DMS153 treated with DMSO at 0.1 percent for 48 hours (cell line): Measurements from ENCODE around the gene KMT2D.

Experiments used
- DNase-seq: peaks from one replicate; lab custom pipeline; 2025; ENCODE audit not compliant: unreplicated experiment; lab: John Stamatoyannopoulos, UW

KMT2D gene

DNA sequence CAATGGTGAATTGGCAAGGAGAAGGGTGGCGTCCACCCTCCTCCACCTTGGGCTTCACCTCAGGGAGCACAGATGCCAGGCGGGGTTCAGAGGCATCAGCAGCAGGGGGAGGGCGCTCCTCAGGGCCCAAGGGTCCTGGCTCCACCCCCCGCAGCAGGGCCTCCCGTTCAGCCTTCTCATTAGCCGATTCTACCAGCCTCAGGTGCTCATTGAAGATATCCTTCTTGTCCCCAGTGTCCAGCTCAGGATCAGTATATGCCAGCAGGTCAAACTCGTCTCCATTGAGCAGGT lies 22.7 kb downstream of the KMT2D start:
- DNase-seq, result no peak

- DNase-seq, result no peak
Measured at GRCh38 chr12:49037111-49037946, 23.3 kb downstream of the KMT2D start.

DNA sequence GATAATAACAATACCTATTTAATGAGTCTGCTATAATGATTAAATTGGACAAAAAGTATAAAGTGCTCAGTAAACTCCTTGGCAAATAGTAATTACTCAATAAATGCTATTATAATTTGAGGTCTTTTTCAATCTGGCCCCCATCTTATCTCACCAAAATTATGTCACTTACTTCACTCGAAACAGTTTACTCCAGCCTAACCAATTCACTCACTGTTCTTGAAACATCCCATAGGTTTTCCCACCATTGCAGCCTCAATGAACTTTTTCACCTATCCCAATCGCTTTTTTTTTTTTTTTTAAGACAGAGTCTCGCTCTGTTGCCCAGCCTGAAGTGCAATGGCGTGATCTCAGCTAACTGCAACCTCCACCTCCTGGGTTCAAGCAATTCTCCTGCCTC lies 24.6 kb downstream of the KMT2D start:
- no peak for DNase-seq

DNA sequence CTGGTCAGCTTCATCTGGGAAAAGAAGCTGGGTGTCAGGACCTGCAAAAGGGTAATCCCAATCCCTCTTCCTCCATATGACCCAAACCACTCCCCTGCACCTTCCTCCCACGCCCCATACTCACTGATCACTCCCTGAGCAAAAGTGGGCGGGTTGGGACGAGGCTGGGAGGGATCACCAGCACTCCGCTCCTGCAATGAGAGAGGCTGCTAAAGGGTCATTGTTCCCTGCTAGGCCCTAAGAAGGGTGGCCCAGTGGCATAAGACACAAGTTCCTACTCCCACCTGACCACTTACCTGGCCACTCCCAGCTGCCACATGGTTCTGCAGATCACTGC lies 26.3 kb downstream of the KMT2D start:
- no peak for DNase-seq

- DNase-seq, result no peak
Measured at GRCh38 chr12:49033611-49034285, 26.8 kb downstream of the KMT2D start.

GRCh38 chr12:49032679-49033447 lies 27.7 kb downstream of the KMT2D start:
- no peak for DNase-seq

DNA sequence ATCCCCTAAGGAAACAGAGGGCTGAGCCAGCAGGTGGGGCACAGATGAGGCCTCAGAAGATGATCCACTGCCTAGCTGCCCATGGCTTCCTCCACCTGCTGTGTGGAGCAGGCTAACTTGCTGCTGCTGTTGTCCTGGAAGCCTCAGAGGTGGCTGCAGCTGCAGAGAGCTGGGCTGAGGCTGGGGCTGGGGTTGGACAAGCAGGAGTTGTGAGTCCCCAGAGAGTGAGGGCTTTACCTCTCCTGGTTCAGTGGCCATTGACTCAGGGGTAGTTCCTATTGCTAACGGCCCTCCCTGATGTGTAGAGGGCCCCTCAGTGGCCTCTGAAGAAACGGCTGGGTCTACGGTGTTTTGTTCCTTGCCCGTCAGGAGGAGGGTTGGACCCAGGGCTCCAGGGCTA lies 28.3 kb downstream of the KMT2D start:
- DNase-seq, result no peak

DNA sequence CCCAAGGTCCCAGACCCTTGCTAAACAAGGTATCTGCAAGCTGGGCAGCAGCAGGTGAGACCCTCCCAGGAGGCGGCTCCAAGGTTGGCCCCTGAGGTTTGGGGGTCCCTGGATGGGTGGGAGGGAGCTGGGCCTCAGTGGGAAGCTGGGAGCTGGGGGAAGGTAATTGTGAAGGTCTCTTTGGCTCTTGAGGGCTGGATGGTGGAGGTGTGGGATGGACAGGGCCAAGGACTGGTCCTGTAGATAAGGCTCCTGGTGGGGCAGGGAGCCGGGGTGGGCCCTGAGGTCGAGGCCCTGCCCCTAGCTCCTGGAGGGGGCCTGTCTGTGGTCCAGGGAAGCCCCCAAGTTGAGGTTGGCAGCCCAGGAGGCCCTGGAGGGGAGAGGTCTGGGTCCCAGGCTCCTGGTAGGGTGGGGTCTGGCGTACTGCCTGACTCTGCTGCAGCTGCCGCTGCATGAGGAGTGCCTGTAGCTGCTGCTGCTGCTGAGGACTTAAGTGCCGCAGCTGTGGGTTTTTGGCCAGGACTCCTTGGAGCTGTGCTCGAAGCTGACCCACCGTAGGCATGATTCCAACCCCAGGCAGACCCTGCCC lies 28.9 kb downstream of the KMT2D start:
- DNase-seq, result no peak

- DNase-seq, result no peak
Measured at GRCh38 chr12:49030714-49031572, 29.7 kb downstream of the KMT2D start.

DNA sequence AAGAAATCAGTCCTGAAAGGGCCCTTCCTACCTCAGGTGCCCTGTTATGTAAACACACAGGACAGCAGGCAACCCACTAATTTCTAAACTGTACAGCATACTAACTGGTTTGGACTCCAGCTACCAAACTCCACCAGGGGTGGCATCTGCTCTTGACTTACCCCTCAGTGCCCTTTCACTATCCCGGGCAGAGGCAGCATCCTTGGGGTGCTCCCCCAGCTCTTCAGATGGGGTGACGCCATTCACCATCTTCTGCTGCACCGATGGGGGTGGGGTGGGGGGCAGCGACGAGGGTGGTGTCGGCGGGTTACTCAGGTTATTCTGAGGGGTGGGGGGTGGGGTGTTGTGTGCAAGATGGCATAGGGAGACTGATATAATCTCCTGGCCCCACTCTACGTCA lies 30.5 kb downstream of the KMT2D start:
- no peak for DNase-seq

- DNase-seq, result no peak
Measured at GRCh38 chr12:49028666-49029275, 31.8 kb downstream of the KMT2D start.

DNA sequence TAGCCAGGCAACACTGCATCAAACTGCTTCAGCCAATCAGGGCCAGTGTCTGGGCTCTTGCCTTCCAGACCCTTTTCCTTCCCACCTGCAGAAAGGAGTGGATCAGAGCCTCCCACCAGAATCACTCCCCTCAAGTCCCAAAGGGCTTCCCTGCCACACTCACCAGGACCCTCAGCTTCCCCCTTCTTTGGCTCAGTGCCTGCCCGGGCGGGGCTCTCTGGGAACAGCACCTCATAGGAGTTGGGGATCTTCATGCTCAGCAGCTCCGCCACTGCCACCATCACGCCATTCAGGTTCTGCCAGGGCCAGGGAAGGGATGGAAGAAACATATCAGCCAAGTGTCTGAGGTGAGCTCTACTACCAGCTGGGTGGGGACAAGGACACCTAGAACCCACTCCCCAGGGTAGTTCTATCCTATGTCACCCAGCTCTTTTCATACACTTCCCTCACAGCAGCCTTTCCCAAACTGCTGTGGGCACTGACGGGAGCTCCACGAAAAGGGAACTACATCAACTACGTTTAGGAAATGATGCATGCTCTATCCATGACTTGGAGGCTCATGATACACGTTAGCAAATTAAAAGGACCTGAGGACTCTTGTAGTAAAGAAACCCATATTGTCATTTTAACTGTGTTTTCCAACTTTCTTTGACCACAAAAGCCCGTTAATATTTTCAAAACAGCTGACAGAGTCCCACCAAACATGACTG lies 32.6 kb downstream of the KMT2D start:
- DNase-seq, result no peak

DNA sequence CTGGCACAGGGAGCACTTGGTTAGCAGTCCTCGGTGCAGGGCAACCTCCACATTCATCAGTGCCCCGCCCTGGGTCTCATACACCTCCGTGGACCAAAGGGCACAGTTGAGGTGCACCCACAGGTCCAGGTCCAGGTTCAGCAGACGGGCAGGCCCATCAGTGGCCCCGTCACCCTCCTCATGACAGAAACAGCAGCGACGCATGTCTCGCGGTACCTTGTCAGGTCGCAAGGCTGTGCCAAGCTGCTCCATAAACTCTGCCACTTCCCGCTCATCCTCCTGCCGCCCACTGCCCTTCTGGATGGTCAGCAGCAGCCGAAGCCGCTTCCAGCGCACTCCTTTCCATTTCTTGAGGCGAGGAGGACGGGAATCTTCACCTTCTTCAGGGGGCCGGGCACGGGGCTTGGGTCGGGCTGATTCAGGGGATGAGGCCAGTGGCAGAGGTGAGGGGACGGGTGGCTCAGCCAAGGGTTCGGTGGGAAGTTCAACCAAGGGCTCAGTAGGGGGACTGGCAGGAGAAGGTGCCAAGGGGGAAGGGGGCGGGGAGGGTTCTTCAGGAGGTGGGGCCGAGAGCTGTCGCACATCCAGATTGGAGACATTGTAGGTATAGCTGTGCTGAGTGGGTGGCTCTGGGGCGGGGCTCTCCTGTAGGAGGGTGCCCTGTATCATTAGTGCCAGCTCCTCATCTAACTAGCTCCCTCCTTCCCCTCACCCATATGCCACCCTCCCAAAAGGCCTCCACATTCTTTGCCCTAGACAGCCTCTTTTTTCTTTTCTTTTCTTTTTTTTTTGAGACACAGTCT lies 33.7 kb downstream of the KMT2D start:
- no peak for DNase-seq

GRCh38 chr12:49026101-49026500 lies 34.5 kb downstream of the KMT2D start:
- DNase-seq, result no peak

DNA sequence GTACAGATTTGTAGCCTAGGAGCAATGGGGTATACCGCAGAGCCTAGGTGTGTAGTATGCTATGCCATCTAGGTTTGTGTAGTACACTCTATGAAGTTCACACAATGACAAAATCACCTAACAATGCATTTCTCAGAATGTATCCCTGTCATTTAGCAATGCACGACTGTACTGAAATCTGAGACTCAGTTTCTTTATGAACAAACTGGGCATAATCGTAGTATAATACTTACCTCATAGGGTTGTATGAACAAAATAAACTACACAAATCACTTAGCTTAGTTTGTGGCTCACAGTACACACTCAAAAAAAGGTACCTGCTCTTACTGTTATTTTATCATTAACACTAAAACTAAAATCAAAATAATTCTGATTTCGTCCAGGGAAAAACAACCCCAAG lies 35.1 kb downstream of the KMT2D start:
- no peak for DNase-seq

GRCh38 chr12:49024543-49024942 lies 36.1 kb downstream of the KMT2D start:
- DNase-seq, result no peak

GRCh38 chr12:49023812-49024211 lies 36.8 kb downstream of the KMT2D start:
- DNase-seq, result no peak

GRCh38 chr12:49022558-49023178 lies 37.9 kb downstream of the KMT2D start:
- no peak for DNase-seq
